HG02610 (cell line): ENCODE measurements around the gene SLC6A18.
"Not testable (repeated sequence)": the region's sequence is repeated elsewhere in the genome, so short reads cannot be mapped to it uniquely, and the experiment has no call there.

Experiments
- ATAC-seq: cut with Tn5 transposase; IDR thresholded peaks from one replicate; pipeline ENCODE4 v1.9.1; 2021; ENCODE audit warnings: mild to moderate bottlenecking, moderate library complexity; ENCODE audit not compliant: unreplicated experiment

SLC6A18 gene

GRCh38 chr5:1270933-1271914, 46.0 kb downstream of the SLC6A18 start:
- no peak for ATAC-seq

GRCh38 chr5:1272201-1272600, 47.0 kb downstream of the SLC6A18 start:
- no peak for ATAC-seq

GRCh38 chr5:1273745-1274144, 48.6 kb downstream of the SLC6A18 start:
- ATAC-seq: no peak

GRCh38 chr5:1274471-1274870, 49.3 kb downstream of the SLC6A18 start:
- ATAC-seq: no peak

GRCh38 chr5:1275397-1276391, 50.5 kb downstream of the SLC6A18 start:
- ATAC-seq: not testable (repeated sequence)

- no peak for ATAC-seq
Observed at GRCh38 chr5:1276930-1277329, 51.7 kb downstream of the SLC6A18 start.

- ATAC-seq: no peak
Observed at GRCh38 chr5:1277331-1277730, 52.1 kb downstream of the SLC6A18 start.

- no peak for ATAC-seq
Observed at GRCh38 chr5:1277781-1278180, 52.6 kb downstream of the SLC6A18 start.

GRCh38 chr5:1278216-1278615, 53.0 kb downstream of the SLC6A18 start:
- no peak for ATAC-seq

- ATAC-seq: no peak
Observed at GRCh38 chr5:1278656-1279442, 53.7 kb downstream of the SLC6A18 start.

- ATAC-seq: no peak
Observed at GRCh38 chr5:1279443-1280151, 54.4 kb downstream of the SLC6A18 start.

GRCh38 chr5:1280177-1281037, 55.2 kb downstream of the SLC6A18 start:
- ATAC-seq: no peak

- ATAC-seq: no peak
Observed at GRCh38 chr5:1281038-1281882, 56.1 kb downstream of the SLC6A18 start.

GRCh38 chr5:1282131-1282992, 57.2 kb downstream of the SLC6A18 start:
- ATAC-seq: no peak

- ATAC-seq: not testable (repeated sequence)
Observed at GRCh38 chr5:1282993-1283728, 58.0 kb downstream of the SLC6A18 start.

- ATAC-seq: not testable (repeated sequence)
Observed at GRCh38 chr5:1283729-1284041, 58.5 kb downstream of the SLC6A18 start.
